Retinal pigment epithelial cell (primary cell): ENCODE results near the gene CARD9.
A peak's percentile ranks its signal among the peaks of the same experiment; 100 is the strongest.

ENCODE experiments used
- DNase-seq: peaks from one replicate; pipeline ENCODE4 v3.0.0-alpha.2; 2010; ENCODE audit warnings: low read depth
- H3K4me3 ChIP-seq: 2 replicates; pipeline ENCODE4 v1.5.1; 2011; ENCODE audit warnings: mild to moderate bottlenecking, low read length, control low read depth, moderate library complexity
- TF ChIP-seq, protein P1 (sequence below): conservative IDR thresholded peaks from 2 replicates; pipeline ENCODE4 v1.5.1; 2011; ENCODE audit warnings: low read depth, low read length, control low read depth, inconsistent platforms

CARD9 gene

DNA sequence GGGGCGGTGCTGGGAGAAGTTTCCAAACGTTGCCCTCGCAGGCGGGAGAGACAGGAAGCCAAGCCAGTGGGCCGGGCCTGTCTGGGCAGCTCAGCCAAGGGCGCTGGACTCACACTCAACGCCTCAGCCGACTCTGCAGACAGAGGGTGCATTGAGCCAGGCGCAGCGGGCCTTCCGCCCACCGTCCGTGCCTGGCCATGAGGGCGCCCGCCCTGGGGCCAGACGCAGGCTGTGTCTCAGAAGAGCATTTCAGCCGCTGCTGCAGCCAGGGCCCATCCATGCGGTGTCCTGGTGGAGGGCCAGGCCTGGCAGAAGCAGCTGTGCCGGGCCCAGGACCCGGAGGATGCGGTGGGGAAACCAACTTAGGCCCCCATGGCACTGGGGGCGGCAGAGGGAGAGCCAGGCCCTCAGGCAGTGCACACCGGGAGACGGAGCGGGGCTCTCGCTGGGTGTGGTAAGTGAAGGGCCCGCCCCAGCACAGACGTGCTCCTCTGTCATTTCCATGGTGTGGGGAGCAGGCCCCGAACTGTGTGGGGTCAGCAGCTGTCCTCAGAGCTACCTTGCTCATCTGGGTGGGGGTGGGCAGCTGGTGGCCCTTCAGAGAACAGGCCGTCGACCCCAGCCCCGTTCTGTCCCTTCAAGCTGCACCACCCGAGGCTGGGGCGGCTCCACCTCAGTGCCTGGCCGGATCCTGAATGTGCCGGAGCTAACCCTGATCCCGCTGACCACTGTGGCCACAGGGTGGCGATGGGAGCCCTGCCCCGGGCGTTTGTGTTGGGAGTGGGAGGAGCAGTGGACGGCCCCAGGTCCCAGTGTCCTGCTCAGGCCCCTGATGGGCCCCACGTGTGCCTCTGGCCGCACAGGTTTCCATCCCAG is 27.9 kb downstream of the CARD9 start:
- TF ChIP-seq, protein P1, sequence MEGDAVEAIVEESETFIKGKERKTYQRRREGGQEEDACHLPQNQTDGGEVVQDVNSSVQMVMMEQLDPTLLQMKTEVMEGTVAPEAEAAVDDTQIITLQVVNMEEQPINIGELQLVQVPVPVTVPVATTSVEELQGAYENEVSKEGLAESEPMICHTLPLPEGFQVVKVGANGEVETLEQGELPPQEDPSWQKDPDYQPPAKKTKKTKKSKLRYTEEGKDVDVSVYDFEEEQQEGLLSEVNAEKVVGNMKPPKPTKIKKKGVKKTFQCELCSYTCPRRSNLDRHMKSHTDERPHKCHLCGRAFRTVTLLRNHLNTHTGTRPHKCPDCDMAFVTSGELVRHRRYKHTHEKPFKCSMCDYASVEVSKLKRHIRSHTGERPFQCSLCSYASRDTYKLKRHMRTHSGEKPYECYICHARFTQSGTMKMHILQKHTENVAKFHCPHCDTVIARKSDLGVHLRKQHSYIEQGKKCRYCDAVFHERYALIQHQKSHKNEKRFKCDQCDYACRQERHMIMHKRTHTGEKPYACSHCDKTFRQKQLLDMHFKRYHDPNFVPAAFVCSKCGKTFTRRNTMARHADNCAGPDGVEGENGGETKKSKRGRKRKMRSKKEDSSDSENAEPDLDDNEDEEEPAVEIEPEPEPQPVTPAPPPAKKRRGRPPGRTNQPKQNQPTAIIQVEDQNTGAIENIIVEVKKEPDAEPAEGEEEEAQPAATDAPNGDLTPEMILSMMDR, result peak; percentile 59
- H3K4me3 ChIP-seq, result no peak overlapping the region

DNA sequence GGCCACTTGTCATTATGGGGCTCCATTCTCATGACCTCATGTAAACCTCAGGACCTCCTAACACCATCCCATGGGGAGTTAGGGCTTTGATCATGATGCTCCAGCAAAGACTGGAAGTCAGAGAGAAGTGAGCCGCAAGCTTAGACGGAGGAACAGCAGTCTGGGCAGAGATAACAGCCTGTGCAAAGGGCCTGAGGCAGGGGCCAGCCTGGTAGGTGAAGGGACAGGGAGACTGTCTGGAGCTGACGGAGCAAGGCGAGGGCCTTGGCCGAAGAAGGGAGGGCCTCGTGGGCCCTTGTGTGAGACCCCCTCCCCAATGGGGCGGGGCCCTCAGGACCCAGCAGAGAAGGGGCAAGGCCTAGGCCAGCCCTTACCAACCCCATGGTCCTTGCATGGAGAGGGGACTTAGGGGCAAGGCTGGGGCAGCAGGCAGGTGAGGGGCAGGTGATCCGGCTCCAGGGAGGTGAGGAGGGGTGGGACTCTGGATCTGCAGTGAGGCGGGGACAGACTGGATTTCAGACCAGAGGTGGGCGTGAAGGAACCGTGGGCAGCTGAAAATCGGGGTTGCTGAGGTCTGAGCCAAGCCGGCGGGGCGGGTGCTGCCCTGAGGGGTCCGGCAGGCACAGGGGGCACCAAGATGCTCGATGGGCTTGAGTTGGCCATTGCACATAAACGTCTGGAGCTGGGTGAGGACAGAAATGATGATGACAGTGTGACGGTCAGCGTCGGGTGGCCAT is 28.8 kb downstream of the CARD9 start:
- DNase-seq, result no peak
- no peak overlapping the region for H3K4me3 ChIP-seq
- TF ChIP-seq, protein P1, result no peak

More for the DNA sequence above, 27.9 kb downstream of the CARD9 start:
- DNase-seq, result no peak

DNA sequence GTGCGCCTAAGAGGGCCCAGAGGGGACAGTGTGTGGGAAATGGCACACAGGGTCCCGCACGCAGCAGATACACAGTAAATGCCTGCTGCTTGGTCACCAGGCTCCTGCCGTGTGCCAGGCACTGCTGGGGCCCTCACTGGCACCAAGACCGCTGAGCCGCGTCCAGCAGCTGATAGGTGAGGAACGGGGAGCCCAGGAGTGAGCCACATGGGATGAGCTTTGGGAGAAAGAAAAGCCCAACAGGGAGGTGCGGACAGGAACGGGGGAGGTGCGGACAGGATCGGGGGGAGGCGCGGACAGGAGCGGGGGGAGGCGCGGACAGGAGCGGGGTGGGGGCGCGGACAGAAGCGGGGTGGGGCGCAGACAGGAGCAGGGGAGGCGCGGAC is 29.6 kb downstream of the CARD9 start:
- TF ChIP-seq, protein P1, result no peak
- no peak overlapping the region for H3K4me3 ChIP-seq
- no peak for DNase-seq

DNA sequence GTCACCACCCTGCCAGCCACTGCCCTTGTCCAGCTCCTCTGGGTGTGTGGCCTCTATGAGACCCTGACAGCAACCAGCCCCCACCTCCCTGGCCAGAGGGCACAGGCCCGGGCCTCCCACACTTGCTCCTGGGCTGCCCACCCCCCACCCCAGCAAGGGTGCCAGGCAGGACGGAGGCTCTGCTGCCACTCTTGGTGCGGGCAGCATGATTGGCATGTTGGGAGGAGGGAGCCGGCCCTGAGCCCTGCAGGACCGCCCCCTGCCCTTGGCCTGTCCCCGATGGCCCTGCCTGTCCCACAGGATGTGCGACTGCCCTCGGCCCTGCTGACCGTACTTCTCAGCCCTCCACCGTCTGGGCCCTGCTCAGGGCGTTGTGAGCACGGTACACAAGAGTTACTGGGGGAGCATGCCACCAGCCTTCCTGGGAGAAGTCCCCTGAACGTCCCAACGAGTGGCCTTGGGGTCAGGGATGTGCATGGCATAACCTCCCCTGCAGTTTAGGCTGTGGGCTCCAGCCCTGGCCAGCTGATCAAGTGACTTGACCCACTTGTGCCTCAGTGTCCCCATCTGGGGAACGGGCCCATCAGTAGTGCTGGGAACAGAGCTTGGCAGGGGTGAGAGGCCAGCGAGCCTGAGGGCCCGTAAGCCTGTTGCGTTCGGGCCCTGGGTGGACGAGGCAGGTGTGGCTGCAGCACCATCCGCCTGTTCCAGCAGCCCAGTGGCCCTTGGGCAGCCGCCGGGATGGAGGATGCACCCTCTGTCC is 30.2 kb downstream of the CARD9 start:
- DNase-seq, result no peak
- peak overlapping the region; percentile 6 for H3K4me3 ChIP-seq
- TF ChIP-seq, protein P1, result no peak

DNA sequence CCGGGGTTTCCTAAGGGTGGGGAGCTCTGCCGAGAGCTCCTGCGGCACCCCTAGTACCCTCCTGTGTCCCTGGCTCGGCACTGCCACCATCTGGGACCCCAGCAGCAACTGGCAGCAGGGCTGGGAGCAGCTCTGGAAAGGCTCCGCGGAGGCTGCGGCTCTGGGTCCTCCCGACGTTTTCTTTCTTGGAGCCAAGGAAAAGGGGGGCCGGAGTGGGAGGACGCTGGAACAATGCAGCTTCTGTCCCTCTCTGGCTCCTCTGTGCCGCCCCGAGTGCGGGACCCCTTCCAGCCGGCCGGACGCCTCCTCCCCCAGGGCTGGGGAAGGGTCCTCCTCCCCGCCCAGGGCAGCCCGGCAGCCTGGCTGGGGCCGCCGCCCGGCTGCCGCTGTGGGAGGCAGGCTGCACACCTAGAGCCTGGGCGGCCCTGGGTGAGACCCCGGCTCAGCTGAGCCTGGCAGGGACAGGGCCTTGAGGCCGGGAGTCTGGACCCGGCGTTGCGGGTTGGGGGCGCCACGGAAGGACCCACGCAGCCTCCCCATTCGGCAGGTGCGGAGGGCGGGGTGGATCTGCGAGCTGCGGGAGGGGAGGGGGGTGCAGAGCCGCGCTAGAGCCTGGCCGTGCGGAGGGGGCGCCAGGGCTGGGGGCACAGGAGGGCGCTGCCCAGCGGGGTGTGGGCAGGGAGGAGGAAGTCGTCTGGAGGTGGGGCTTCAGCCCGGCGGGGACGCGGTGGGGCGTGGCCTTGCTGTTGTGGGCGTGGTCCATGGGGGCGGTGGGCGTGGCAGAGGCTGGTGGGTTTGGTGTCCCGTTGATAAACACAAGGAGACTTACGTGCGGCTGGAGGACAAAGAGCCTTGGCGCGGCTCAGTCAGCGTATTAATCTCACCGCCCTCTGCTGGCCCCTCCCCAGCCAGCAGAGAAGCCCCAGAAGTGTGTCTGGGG is 31.0 kb downstream of the CARD9 start:
- TF ChIP-seq, protein P1, result peak; percentile 23
- peak; percentile 62 for DNase-seq
- peak overlapping the region; percentile 23 for H3K4me3 ChIP-seq

DNA sequence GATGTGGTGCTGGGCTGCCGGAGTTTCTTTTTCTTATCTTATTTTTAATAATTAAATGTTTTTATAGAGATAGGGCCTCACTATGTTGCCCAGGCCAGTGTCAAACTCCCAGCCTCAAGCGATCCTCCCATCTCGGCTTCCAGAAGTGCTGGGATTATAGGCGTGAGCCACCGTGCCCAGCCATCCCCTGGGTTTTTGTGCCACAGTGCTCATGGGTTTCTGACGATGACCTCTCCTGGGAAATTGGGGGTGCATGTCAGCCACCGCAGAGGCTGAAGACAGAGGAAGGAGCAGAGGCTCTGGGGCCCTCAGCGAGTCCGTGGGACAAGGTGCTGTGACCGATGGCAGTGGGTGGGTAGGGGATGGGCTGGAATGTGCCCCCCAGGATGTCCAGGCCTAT is 31.7 kb downstream of the CARD9 start:
- no peak overlapping the region for H3K4me3 ChIP-seq
- no peak for DNase-seq
- TF ChIP-seq, protein P1, result no peak
